IPS-15b (cell line): Measurements from ENCODE around the gene P3H1.
"Not testable (repeated sequence)": the region's sequence is repeated elsewhere in the genome, so short reads cannot be mapped to it uniquely, and the experiment has no call there.

Experiments
- H3K27me3 ChIP-seq: one replicate; pipeline ENCODE4 v1.6.1; 2013; ENCODE audit warnings: low read length; ENCODE audit not compliant: control insufficient read depth, insufficient read depth
- H3K36me3 ChIP-seq: one replicate; pipeline ENCODE4 v1.6.1; 2013; ENCODE audit warnings: low read length; ENCODE audit not compliant: control insufficient read depth, insufficient read depth
- H3K4me1 ChIP-seq: one replicate; pipeline ENCODE4 v1.6.1; 2013; ENCODE audit warnings: mild to moderate bottlenecking, low read length; ENCODE audit not compliant: control insufficient read depth, insufficient read depth
- H3K4me3 ChIP-seq: one replicate; pipeline ENCODE4 v1.5.1; 2013; ENCODE audit warnings: low read depth, low read length
- H3K9ac ChIP-seq: one replicate; pipeline ENCODE4 v1.6.1; 2013; ENCODE audit warnings: low read depth, mild to moderate bottlenecking, low read length
- H3K9me3 ChIP-seq: one replicate; pipeline ENCODE4 v1.6.1; 2013; ENCODE audit warnings: mild to moderate bottlenecking, low read length; ENCODE audit not compliant: control insufficient read depth, insufficient read depth

The P3H1 gene

DNA sequence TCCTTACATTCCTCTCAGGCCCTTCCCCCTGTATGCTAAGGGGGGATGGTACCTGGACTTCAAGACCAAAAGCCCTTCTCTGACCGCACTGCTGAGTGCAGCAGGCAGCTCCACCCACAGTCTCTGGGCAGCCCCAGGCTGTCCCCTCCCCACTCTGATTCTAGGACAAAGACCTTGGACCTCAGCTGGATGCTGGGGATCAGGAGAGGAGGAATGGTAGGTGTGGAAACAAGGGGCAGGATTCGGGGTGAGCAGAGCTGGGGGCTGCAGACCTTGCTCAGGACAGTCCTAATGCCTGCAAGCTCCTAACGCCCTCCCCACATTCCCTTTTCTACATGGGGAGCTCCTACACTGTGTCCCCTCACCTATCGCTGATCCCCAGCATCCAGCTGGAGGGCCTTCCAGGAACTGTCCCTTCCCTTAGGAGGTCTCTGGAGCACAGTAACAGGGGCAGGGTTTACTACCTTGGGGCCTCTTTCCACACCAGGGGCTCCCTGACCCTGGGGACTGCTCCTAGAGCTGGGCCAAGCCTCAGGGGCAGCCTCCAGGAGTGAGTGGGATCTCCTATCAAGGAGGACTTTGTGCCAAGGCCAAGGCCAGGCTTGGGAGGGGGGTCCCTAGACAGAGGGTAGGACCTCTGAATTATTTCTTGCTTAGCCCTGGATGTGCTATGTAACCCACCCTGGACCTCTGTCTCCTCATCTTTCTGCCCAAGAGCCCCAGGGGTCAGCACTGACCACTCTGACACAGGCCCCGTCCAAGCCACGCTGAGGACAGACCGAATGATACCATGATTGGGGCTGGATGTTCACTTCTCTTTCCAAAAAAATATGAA is 32.4 kb downstream of the P3H1 start:
- H3K9ac ChIP-seq = no peak overlapping the region
- H3K27me3 ChIP-seq = no peaks in the 10 kb centered on the region
- H3K9me3 ChIP-seq = no peaks in the 10 kb centered on the region
- no peak overlapping the region for H3K4me3 ChIP-seq
- peaks cover under 1% of the 10 kb centered on the region for H3K4me1 ChIP-seq
- peaks cover 4% of the 10 kb centered on the region for H3K36me3 ChIP-seq

DNA sequence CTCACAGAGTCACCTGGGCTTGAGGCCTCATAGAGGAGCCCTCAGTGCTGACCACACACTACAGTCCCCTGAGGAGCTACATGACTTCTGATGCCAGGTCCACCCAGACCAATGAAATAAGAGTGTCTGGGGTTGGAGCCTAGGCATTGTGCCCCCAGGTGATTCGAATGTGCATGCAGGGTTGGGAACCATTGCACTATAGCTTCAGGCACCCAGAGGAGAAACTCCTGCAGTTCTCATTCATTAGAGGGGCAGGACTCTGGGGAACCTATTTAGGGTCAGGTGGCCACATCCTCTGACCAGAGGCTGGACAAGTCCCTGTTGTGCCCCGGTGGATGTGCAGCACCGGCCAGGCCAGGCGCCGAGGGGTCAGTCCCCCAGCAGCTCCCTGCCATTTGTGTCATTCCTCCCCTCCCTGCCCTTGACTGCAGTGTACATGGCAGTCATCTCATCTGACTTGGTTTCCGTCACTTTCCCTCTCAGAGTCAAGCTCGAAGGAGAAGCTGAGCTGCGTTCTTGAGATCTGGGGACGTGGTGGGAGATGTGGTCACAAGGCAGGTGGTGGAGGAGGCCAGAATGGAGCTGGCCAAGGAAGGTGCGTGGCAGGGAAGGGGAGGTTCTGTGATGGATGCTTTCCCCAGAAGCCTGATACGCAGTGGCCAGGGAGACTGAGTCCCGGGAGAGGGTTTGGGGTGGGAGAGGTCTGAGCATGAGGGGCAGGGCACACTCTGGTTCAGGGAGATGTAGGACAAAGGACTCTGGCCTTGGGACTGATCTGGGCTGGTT is 33.2 kb downstream of the P3H1 start:
- H3K9ac ChIP-seq = no peak overlapping the region
- H3K4me1 ChIP-seq = no peaks in the 10 kb centered on the region
- no peaks in the 10 kb centered on the region for H3K27me3 ChIP-seq
- H3K36me3 ChIP-seq = peaks cover 4% of the 10 kb centered on the region
- H3K9me3 ChIP-seq = no peaks in the 10 kb centered on the region
- no peak overlapping the region for H3K4me3 ChIP-seq

DNA sequence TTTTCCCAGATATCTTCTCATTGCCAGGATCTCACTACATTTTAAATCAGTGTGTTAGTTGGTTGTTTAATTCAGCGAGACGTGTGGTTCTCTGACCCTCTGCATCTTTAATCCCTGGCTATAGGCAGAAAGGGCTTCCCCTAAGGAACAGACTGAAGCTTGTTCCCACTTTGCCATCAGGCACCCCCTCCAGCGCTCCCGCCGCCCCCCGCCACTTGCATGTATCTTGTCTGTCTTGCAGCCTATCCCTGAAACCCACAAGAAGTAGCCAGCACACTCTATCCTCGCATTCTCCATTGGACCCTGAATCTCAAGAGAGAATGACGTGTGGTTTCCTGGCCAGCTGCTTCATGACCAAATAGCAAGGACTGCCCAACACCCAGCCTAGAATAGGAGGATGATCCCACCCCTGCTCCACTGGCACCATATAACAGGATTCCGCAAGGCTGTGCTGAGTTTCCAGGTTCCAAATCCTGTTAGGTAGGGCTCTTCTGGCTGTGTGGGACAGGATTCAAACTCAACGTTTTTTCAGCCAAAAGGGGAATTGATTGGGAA is 34.6 kb downstream of the P3H1 start:
- no peaks in the 10 kb centered on the region for H3K27me3 ChIP-seq
- no peaks in the 10 kb centered on the region for H3K4me1 ChIP-seq
- no peak overlapping the region for H3K4me3 ChIP-seq
- H3K36me3 ChIP-seq = peaks cover 4% of the 10 kb centered on the region
- no peaks in the 10 kb centered on the region for H3K9me3 ChIP-seq
- no peak overlapping the region for H3K9ac ChIP-seq

DNA sequence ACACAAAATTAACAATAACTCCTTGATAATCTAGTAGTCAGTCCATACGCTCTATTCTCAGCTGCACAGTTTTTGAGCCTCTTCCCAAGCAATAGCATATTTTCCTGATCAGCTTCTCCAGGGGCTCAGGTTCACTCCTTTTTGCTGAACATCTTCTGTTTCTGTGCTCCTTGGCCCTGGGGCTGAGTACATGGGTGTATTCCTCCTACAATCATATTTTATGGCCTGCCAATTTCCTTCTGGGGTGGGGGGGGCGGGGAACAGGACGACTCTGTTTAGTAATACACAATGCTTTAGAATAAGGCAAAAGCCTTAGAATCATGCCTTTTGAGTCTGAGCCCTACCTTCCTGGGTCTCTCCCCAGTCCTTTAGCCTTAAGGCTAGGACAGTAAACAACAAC is 35.2 kb downstream of the P3H1 start:
- Histone ChIP-seq H3K9ac (no peak overlapping the region), H3K4me3 (no peak overlapping the region), H3K4me1 (no peaks in the 10 kb centered on the region), H3K36me3 (peaks cover under 1% of the 10 kb centered on the region), H3K9me3 (no peaks in the 10 kb centered on the region), H3K27me3 (no peaks in the 10 kb centered on the region)

DNA sequence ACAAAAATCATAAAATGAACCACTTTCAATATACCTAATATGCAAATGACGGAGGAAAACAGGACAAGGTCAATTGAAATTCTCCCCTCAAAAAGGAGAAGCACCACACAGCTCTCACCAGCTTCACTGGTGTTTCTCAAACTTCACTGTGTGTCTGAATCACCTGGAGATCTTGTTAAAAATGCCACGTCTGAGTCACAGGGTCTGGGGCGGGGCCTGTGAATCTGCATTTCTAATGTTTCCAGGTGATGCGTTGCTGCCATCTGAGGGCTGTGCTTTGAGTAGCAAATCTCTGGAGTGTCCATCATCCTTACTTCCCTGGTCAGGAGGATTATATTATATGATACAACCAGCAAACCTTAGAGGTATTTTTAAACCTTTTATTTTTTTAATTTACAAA is 35.8 kb downstream of the P3H1 start:
- H3K4me3 ChIP-seq = no peak overlapping the region
- no peaks in the 10 kb centered on the region for H3K27me3 ChIP-seq
- no peak overlapping the region for H3K9ac ChIP-seq
- H3K9me3 ChIP-seq = no peaks in the 10 kb centered on the region
- no peaks in the 10 kb centered on the region for H3K36me3 ChIP-seq
- no peaks in the 10 kb centered on the region for H3K4me1 ChIP-seq

DNA sequence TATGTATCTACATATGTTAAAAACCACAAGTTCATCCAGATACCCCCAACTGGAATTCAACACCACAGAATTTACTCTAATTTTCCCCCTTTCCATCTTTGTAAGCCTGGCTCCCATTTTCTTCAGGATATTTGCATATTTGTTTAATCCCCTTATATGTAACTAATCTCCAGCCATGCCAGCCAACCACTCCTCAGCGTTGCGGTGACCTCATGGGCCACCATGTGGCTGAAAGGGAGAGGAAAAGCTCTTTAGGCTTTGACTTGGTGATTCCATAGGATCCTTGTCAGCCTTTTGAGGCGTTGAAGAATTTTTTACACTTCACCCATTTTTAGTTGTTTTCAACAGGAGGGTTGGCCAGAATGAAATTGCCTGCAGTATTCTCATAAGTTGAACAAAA is 36.8 kb downstream of the P3H1 start:
- Histone ChIP-seq H3K9me3 (no peaks in the 10 kb centered on the region), H3K4me3 (no peak overlapping the region), H3K36me3 (no peaks in the 10 kb centered on the region), H3K9ac (no peak overlapping the region), H3K27me3 (no peaks in the 10 kb centered on the region), H3K4me1 (no peaks in the 10 kb centered on the region)

DNA sequence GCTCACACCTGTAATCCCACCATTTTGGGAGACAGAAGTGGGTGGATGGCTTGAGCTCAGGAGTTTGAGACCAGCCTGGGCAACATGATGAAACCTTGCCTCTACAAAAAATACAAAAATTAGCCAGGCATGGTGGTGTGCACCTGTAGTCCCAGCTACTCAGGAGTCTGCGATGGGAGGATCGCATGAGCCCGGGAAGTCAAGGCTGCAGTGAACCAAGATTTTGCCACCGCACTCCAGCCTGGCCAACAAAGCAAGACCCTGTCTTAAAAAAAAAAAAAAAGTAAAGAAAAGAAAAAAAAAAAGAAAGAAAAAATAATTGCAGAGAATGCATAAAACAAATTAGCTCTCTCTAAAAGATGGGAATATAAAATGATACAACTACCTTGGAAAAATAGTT is 41.0 kb downstream of the P3H1 start:
- not testable (repeated sequence) for H3K36me3 ChIP-seq, H3K4me1 ChIP-seq, H3K9ac ChIP-seq, H3K4me3 ChIP-seq, H3K9me3 ChIP-seq, H3K27me3 ChIP-seq

DNA sequence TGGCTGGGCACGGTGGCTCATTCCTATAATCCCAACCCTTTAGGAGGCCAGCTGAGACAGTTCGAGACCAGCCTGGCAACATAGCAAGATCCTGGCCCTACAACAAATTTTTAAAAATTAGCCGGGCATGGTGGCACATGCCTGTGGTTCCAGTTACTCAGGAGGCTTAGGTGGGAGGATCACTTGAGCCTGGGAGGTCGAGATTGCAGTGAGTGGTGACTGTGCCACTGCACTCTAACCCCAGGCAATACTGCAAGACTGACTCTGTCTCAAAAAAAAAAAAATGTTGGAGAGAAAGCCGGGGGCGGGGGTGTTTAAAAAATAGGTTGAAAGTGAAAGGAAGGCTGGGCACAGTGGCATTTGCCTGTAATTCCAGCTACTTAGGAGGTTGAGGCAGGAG is 43.3 kb downstream of the P3H1 start:
- Histone ChIP-seq H3K9ac (no peak overlapping the region), H3K4me3 (no peak overlapping the region), H3K27me3 (no peaks in the 10 kb centered on the region), H3K4me1 (no peaks in the 10 kb centered on the region), H3K9me3 (no peaks in the 10 kb centered on the region), H3K36me3 (no peaks in the 10 kb centered on the region)

DNA sequence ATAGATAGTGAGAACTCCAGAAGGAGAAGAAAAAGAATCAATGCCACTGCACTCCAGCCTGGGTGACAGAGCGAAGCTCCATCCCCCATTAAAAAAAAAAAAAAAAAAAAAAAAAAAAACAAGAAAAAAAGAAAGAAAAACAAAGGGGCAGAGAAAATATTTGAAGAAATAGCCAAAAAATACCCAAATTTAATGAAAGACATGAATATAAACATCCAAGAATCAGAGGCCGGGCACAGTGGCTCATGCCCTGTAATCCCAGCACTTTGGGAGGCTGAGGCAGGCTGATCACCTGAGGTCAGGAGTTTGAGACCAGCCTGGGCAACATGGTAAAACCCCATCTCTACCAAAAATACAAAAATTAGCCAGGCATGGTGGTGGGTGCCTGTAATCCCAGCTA is 44.4 kb downstream of the P3H1 start:
- not testable (repeated sequence) for H3K4me3 ChIP-seq

DNA sequence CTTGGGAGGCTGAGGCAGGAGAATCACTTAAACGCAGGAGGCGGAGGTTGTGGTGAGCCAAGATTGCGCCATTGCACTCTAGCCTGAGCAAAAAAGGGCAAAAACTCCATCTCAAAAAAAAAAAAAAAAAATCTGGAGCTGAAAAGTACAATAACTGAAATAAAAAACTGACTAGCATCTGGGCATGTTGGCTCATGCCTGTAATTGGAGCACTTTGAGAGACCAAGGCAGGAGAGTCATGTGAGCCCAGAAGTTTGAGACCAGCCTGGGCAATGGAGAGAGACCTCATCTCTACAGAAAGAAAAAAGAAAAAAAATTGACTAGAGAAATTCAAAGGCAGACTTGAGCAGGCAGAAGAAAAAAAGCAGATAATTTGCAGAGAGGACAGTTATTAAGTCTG is 44.9 kb downstream of the P3H1 start:
- Histone ChIP-seq H3K4me1 (no peaks in the 10 kb centered on the region), H3K27me3 (no peaks in the 10 kb centered on the region), H3K4me3 (no peak overlapping the region), H3K36me3 (no peaks in the 10 kb centered on the region), H3K9me3 (no peaks in the 10 kb centered on the region), H3K9ac (no peak overlapping the region)

More for the DNA sequence above, 44.4 kb downstream of the P3H1 start:
- H3K9ac ChIP-seq, H3K9me3 ChIP-seq, H3K27me3 ChIP-seq, H3K36me3 ChIP-seq, H3K4me1 ChIP-seq: not testable (repeated sequence)

DNA sequence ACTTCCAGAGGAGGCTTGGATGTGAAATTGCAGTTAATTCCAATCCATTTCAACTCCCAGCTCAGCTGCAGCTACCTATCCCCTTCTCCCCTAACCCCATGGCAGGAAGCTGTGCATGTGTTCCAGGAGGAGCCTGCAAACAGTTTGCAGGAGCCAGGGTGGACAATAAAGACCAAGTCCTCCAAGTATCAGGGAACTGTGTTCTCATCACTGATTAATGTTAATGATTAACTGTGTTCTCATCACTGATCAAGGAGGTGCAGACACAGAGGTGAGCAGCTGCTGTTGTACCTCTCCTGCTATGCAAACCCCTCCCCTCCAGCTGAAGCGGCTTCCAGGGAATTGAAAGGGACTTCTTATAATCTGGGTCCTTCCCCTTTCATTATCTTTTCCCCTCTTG is 46.0 kb downstream of the P3H1 start:
- Histone ChIP-seq H3K9ac (no peak overlapping the region), H3K9me3 (no peaks in the 10 kb centered on the region), H3K27me3 (no peaks in the 10 kb centered on the region), H3K36me3 (no peaks in the 10 kb centered on the region), H3K4me3 (no peak overlapping the region), H3K4me1 (no peaks in the 10 kb centered on the region)

DNA sequence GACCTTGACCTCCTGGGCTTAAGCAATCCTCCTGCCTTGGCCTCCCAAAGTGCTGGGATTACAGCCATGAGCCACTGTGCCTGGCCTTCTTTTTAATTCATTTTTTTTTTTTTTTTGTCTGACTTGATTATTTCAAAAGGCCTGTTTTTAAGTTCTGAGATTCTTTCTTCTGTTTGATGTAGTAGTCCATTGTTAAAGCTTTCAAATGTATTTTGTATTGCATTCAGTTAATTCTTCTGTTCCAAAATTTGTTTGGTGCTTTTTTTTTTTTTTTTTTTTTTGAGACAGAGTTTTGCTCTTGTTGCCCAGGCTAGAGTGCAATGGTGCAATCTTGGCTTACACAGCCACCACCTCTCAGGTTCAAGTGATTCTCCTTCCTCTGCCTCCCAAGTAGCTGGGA is 52.4 kb downstream of the P3H1 start:
- H3K4me3 ChIP-seq, H3K4me1 ChIP-seq, H3K36me3 ChIP-seq, H3K9me3 ChIP-seq, H3K9ac ChIP-seq, H3K27me3 ChIP-seq: not testable (repeated sequence)
